SK-N-SH (cell line): ENCODE results near the gene SOWAHA. TPM values are rescaled to one million over a fixed set of nuclear protein-coding genes. Genes with fewer than 3 reads are reported as not detected.
A peak's percentile ranks its signal among the peaks of the same experiment; 100 is the strongest.

Experiments
- CTCF ChIA-PET: fragments of 300-600, 350-600 bp; formaldehyde crosslinking; extraction: SDS; loops from one replicate; lab custom pipeline; 2021; lab: Yijun Ruan, JAX
- POLR2A ChIA-PET: fragments of 350-600 bp; sonication (Branson Sonifier 250); formaldehyde crosslinking; extraction: SDS; loops from one replicate; lab custom pipeline; 2020; ENCODE audit warnings: antibody characterized with exemption, inconsistent platforms; lab: Yijun Ruan, JAX
- DNase-seq: peaks from one replicate; pipeline ENCODE4 v3.0.0; 2012
- H2AFZ ChIP-seq: fragments of 200-600 bp; sonication (generic); 2 replicates; pipeline ENCODE4 v1.8.1; 2016; ENCODE audit warnings: antibody characterized with exemption, mild to moderate bottlenecking, low read depth
- H3F3A ChIP-seq: fragments of 200-600 bp; sonication (generic); replicated peaks from 2 replicates; pipeline ENCODE3; 2016; ENCODE audit warnings: antibody characterized with exemption, mild to moderate bottlenecking; ENCODE audit not compliant: insufficient read depth
- H3K27ac ChIP-seq, 2 experiments: fragments of 200-500 bp in 1 of 2; fragments of 200-600 bp in 1 of 2; sonication (Bioruptor generic) in 1 of 2; sonication (generic), shearing (Covaris generic) in 1 of 2; 2 replicates each; pipeline versions ENCODE4 v1.5.1 to v1.6.1; 2014 to 2016; ENCODE audit warnings: low read depth in 2 of 2, inconsistent platforms in 1 of 2, low read length in 1 of 2, mild to moderate bottlenecking in 1 of 2, mixed read lengths in 1 of 2
- H3K27me3 ChIP-seq: fragments of 200-600 bp; sonication (generic), shearing (Covaris generic); 2 replicates; pipeline ENCODE4 v1.6.1; 2016; ENCODE audit warnings: mixed run types; ENCODE audit not compliant: insufficient read depth
- H3K36me3 ChIP-seq, 2 experiments: fragments of 200-500 bp in 1 of 2; fragments of 200-600 bp in 1 of 2; sonication (Bioruptor generic) in 1 of 2; sonication (generic) in 1 of 2; replicated peaks in 1 of 2; 2 replicates each; pipeline versions ENCODE3 to v1.5.1; 2014 to 2016; ENCODE audit warnings: low read length in 1 of 2, mild to moderate bottlenecking in 1 of 2; ENCODE audit not compliant: insufficient read depth in 2 of 2, control insufficient read depth in 1 of 2
- H3K4me1 ChIP-seq, 2 experiments: fragments of 200-500 bp in 1 of 2; fragments of 200-600 bp in 1 of 2; sonication (Bioruptor generic) in 1 of 2; sonication (generic), shearing (Covaris generic) in 1 of 2; 2 replicates each; pipeline versions ENCODE4 v1.5.1 to v1.6.1; 2014 to 2016; ENCODE audit warnings: low read depth in 1 of 2, low read length in 1 of 2, mixed run types in 1 of 2; ENCODE audit not compliant: insufficient read depth in 2 of 2, control insufficient read depth in 1 of 2
- H3K4me2 ChIP-seq: fragments of 200-600 bp; sonication (generic), shearing (Covaris generic); 2 replicates; pipeline ENCODE4 v1.6.1; 2017; ENCODE audit warnings: mixed run types
- H3K4me3 ChIP-seq, 2 experiments: fragments of 200-500 bp in 1 of 2; fragments of 200-600 bp in 1 of 2; sonication (Bioruptor generic) in 1 of 2; sonication (generic), shearing (Covaris generic) in 1 of 2; 2 replicates each; pipeline versions ENCODE4 v1.5.1 to v1.8.1; 2014 to 2016; ENCODE audit warnings: low read depth in 2 of 2, inconsistent platforms in 1 of 2, low read length in 1 of 2, mild to moderate bottlenecking in 1 of 2, mixed read lengths in 1 of 2, moderate library complexity in 1 of 2
- H3K79me2 ChIP-seq: fragments of 200-600 bp; sonication (generic); 2 replicates; pipeline ENCODE4 v1.8.1; 2017; ENCODE audit warnings: mild to moderate bottlenecking; ENCODE audit not compliant: insufficient read depth
- H3K9ac ChIP-seq: fragments of 200-600 bp; sonication (generic); 2 replicates; pipeline ENCODE4 v1.6.1; 2017; ENCODE audit warnings: mixed run types
- H3K9me2 ChIP-seq: fragments of 200-600 bp; sonication (generic); 2 replicates; pipeline ENCODE4 v1.6.1; 2017; ENCODE audit warnings: mixed run types
- H3K9me3 ChIP-seq: fragments of 200-600 bp; sonication (generic); 2 replicates; pipeline ENCODE4 v1.6.1; 2017; ENCODE audit warnings: mixed run types, mild to moderate bottlenecking, moderate library complexity
- H4K20me1 ChIP-seq: fragments of 200-600 bp; sonication (generic); 2 replicates; pipeline ENCODE4 v1.6.1; 2017; ENCODE audit warnings: mild to moderate bottlenecking, mixed run types; ENCODE audit not compliant: insufficient read depth
- ELF1 ChIP-seq: IDR thresholded peaks from 2 replicates; pipeline ENCODE4 v1.4.0; 2012
- EZH2phosphoT487 ChIP-seq: fragments of 200-600 bp; sonication (generic); IDR thresholded peaks from 2 replicates; pipeline ENCODE4 v1.6.1; 2017; ENCODE audit warnings: low read depth, mixed run types, mild to moderate bottlenecking, antibody characterized with exemption, moderate library complexity, borderline replicate concordance
- FOSL2 ChIP-seq: IDR thresholded peaks from 2 replicates; pipeline ENCODE4 v1.4.0; 2012; ENCODE audit warnings: low read depth, mild to moderate bottlenecking, moderate library complexity, borderline replicate concordance
- FOXJ3 ChIP-seq: sonication (generic); formaldehyde crosslinking; IDR thresholded peaks from 2 replicates; pipeline ENCODE4 v1.5.1; 2020; ENCODE audit warnings: mild to moderate bottlenecking, missing genetic modification reagents
- FOXM1 ChIP-seq: IDR thresholded peaks from 2 replicates; pipeline ENCODE4 v1.4.0; 2012; ENCODE audit warnings: low read depth, mild to moderate bottlenecking
- GABPA ChIP-seq: IDR thresholded peaks from 2 replicates; pipeline ENCODE4 v1.4.0; 2012; ENCODE audit warnings: low read depth, mild to moderate bottlenecking
- JUND ChIP-seq: IDR thresholded peaks from 2 replicates; pipeline ENCODE4 v1.4.0; 2012
- MXI1 ChIP-seq: IDR thresholded peaks from 2 replicates; pipeline ENCODE4 v1.6.1; 2012; ENCODE audit warnings: mild to moderate bottlenecking, low read depth, low read length, improper control_type of control experiment
- NRF1 ChIP-seq: IDR thresholded peaks from 2 replicates; pipeline ENCODE4 v1.6.1; 2012; ENCODE audit warnings: low read depth, mild to moderate bottlenecking, low read length
- RAD21 ChIP-seq: IDR thresholded peaks from 2 replicates; pipeline ENCODE4 v1.6.1; 2012; ENCODE audit warnings: mild to moderate bottlenecking, low read length
- RXRA ChIP-seq: IDR thresholded peaks from 2 replicates; pipeline ENCODE4 v1.4.0; 2012; ENCODE audit warnings: low read depth, mild to moderate bottlenecking, borderline replicate concordance
- SIN3A ChIP-seq: IDR thresholded peaks from 2 replicates; pipeline ENCODE4 v1.6.1; 2012; ENCODE audit warnings: low read depth, mild to moderate bottlenecking, low read length, moderate library complexity, borderline replicate concordance
- TAF1 ChIP-seq: IDR thresholded peaks from 2 replicates; pipeline ENCODE4 v1.6.1; 2012; ENCODE audit warnings: low read depth, mild to moderate bottlenecking, low read length, moderate library complexity, borderline replicate concordance
- TCF12 ChIP-seq: IDR thresholded peaks from 2 replicates; pipeline ENCODE4 v1.4.0; 2012
- TEAD4 ChIP-seq: IDR thresholded peaks from 2 replicates; pipeline ENCODE4 v1.4.0; 2012; ENCODE audit warnings: mild to moderate bottlenecking, borderline replicate concordance; ENCODE audit not compliant: insufficient read depth
- USF2 ChIP-seq: fragments of 150-350 bp; IDR thresholded peaks from 2 replicates; pipeline ENCODE4 v1.6.1; 2017; ENCODE audit warnings: antibody characterized with exemption, low read length, low read depth, borderline replicate concordance
- ZBTB33 ChIP-seq: IDR thresholded peaks from 2 replicates; pipeline ENCODE4 v1.4.0; 2012; ENCODE audit warnings: low read depth, borderline replicate concordance
- WGBS: methylation state at CpG from one replicate; pipeline ENCODE4 v1.1.6; 2017; ENCODE audit warnings: low lambda C conversion rate; 5-methylcytosine and 5-hydroxymethylcytosine counted together
- polyA plus RNA-seq, 3 experiments: library from polyadenylated mRNA; depleted of rRNA; stranded (reverse); fragments of >200 nt; gene quantifications; 2 replicates each; pipeline ENCODE4 v1.2.3, GENCODE V29; 2012

SOWAHA gene
- polyA plus RNA-seq, 1 of the 3 experiments (the other 2 are of a cell fraction), result 0.30 TPM

GRCh38 chr5:132785365-132785764, 27.7 kb upstream of the SOWAHA start:
- Histone ChIP-seq H3K9ac (no peak overlapping the region), H3K4me2 (no peak overlapping the region), H4K20me1 (no peaks in the 10 kb centered on the region)
- POLR2A ChIA-PET, result no interaction called here
- TF ChIP-seq TAF1 (no peak), FOXM1 (no peak), RAD21 (no peak), JUND (no peak), FOXJ3 (CRISPR knock-in tag) (no peak), FOSL2 (no peak), ZBTB33 (no peak), SIN3A (no peak), ELF1 (no peak), TCF12 (no peak), MXI1 (no peak), EZH2phosphoT487 (no peak), RXRA (no peak), GABPA (no peak), NRF1 (no peak), TEAD4 (no peak), USF2 (no peak)
- TF ChIP-seq, all 33 proteins: peak for 0
- peaks cover 6% of the 10 kb centered on the region for H3F3A ChIP-seq
- H3K36me3 ChIP-seq, result no peaks in the 10 kb centered on the region
- no peak overlapping the region for H3K27ac ChIP-seq
- no peaks in the 10 kb centered on the region for H3K9me2 ChIP-seq
- no peak for DNase-seq
- CTCF ChIA-PET, result interaction anchor here (0.8 to 2.0 kb wide), 3 partner anchors 15 to 35 kb away, joined by 3 to 8 read pairs (median 7); no protein-coding TSS in a partner anchor
- H3K79me2 ChIP-seq, result no peaks in the 10 kb centered on the region
- WGBS, result 73% methylated on average over 5 of the region's 5 CpGs
- H3K4me3 ChIP-seq, result no peak overlapping the region
- no peaks in the 10 kb centered on the region for H3K9me3 ChIP-seq
- peaks cover 17 to 18% of the 10 kb centered on the region in 2 experiments; a peak in 2 of 4 replicates for H3K4me1 ChIP-seq
- peak overlapping the region; percentile 41; the same call in 1 of the 2 replicates for H2AFZ ChIP-seq
- H3K27me3 ChIP-seq, result no peaks in the 10 kb centered on the region

- H4K20me1 ChIP-seq, result no peaks in the 10 kb centered on the region
- H3K9ac ChIP-seq, result no peak overlapping the region
- no peak for DNase-seq
- H3K4me2 ChIP-seq, result no peak overlapping the region
- TF ChIP-seq GABPA, result no peak
- TF ChIP-seq TAF1, result no peak
- TF ChIP-seq RXRA, result no peak
- no peak overlapping the region for H3K27ac ChIP-seq
- ChIA-PET CTCF (interaction anchor here (0.8 to 2.0 kb wide), 3 partner anchors 10 to 32 kb away, joined by 3 to 7 read pairs (median 4); no protein-coding TSS in a partner anchor), POLR2A (no interaction called here)
- H3K4me1 ChIP-seq, result peaks cover 17 to 18% of the 10 kb centered on the region in 2 experiments; a peak in 2 of 4 replicates
- H3K9me3 ChIP-seq, result no peaks in the 10 kb centered on the region
- no peaks in the 10 kb centered on the region for H3K36me3 ChIP-seq
- 89% methylated on average over 4 of the region's 4 CpGs for WGBS
- H3K27me3 ChIP-seq, result no peaks in the 10 kb centered on the region
- H3K4me3 ChIP-seq, result no peak overlapping the region
- no peaks in the 10 kb centered on the region for H3K9me2 ChIP-seq
- H3K79me2 ChIP-seq, result no peaks in the 10 kb centered on the region
- peaks cover 6% of the 10 kb centered on the region for H3F3A ChIP-seq
- H2AFZ ChIP-seq, result no peak overlapping the region
Observed at GRCh38 chr5:132785864-132786263, 27.2 kb upstream of the SOWAHA start.
